ENCODE data around the gene PHF12.

PHF12 gene

GRCh38 chr17:28888832-28889231 lies 62.5 kb downstream of the PHF12 start:
- Histone ChIP-seq H3K4me3 (ENCODE audit: low read length) (no peak overlapping the region), H3K27ac (ENCODE audit: low read depth, low read length) (no peak overlapping the region), H3K27me3 (ENCODE audit: control insufficient read depth, insufficient read depth, low read length) (no peaks in the 10 kb centered on the region), H3K9ac (ENCODE audit: low read length) (no peak overlapping the region), H3K36me3 (ENCODE audit: control insufficient read depth, insufficient read depth, low read length) (peaks cover 17% of the 10 kb centered on the region), H3K4me1 (ENCODE audit: control insufficient read depth, insufficient read depth, low read length) (no peaks in the 10 kb centered on the region)

GRCh38 chr17:28887871-28888471 lies 63.3 kb downstream of the PHF12 start:
- H3K36me3 ChIP-seq (ENCODE audit: control insufficient read depth, insufficient read depth, low read length) = peaks cover 18% of the 10 kb centered on the region
- no peak overlapping the region for H3K27ac ChIP-seq (ENCODE audit: low read depth, low read length)
- no peaks in the 10 kb centered on the region for H3K4me1 ChIP-seq (ENCODE audit: control insufficient read depth, insufficient read depth, low read length)
- H3K9ac ChIP-seq (ENCODE audit: low read length) = no peak overlapping the region
- H3K27me3 ChIP-seq (ENCODE audit: control insufficient read depth, insufficient read depth, low read length) = no peaks in the 10 kb centered on the region
- no peak overlapping the region for H3K4me3 ChIP-seq (ENCODE audit: low read length)

- H3K4me3 ChIP-seq (ENCODE audit: low read length) = no peak overlapping the region
- H3K27me3 ChIP-seq (ENCODE audit: control insufficient read depth, insufficient read depth, low read length) = no peaks in the 10 kb centered on the region
- H3K36me3 ChIP-seq (ENCODE audit: control insufficient read depth, insufficient read depth, low read length) = peaks cover 33% of the 10 kb centered on the region
- H3K9ac ChIP-seq (ENCODE audit: low read length) = no peak overlapping the region
- H3K27ac ChIP-seq (ENCODE audit: low read depth, low read length) = no peak overlapping the region
- H3K4me1 ChIP-seq (ENCODE audit: control insufficient read depth, insufficient read depth, low read length) = no peaks in the 10 kb centered on the region
Observed at GRCh38 chr17:28885951-28886350, 65.4 kb downstream of the PHF12 start.

GRCh38 chr17:28885363-28885762 lies 66.0 kb downstream of the PHF12 start:
- H3K27ac ChIP-seq (ENCODE audit: low read depth, low read length) = no peak overlapping the region
- H3K4me3 ChIP-seq (ENCODE audit: low read length) = no peak overlapping the region
- peaks cover 39% of the 10 kb centered on the region for H3K36me3 ChIP-seq (ENCODE audit: control insufficient read depth, insufficient read depth, low read length)
- H3K27me3 ChIP-seq (ENCODE audit: control insufficient read depth, insufficient read depth, low read length) = no peaks in the 10 kb centered on the region
- no peaks in the 10 kb centered on the region for H3K4me1 ChIP-seq (ENCODE audit: control insufficient read depth, insufficient read depth, low read length)
- no peak overlapping the region for H3K9ac ChIP-seq (ENCODE audit: low read length)

- Histone ChIP-seq H3K36me3 (ENCODE audit: control insufficient read depth, insufficient read depth, low read length) (peaks cover 50% of the 10 kb centered on the region), H3K4me3 (ENCODE audit: low read length) (no peak overlapping the region), H3K27ac (ENCODE audit: low read depth, low read length) (no peak overlapping the region), H3K27me3 (ENCODE audit: control insufficient read depth, insufficient read depth, low read length) (no peaks in the 10 kb centered on the region), H3K9ac (ENCODE audit: low read length) (no peak overlapping the region), H3K4me1 (ENCODE audit: control insufficient read depth, insufficient read depth, low read length) (no peaks in the 10 kb centered on the region)
Observed at GRCh38 chr17:28883967-28884702, 67.2 kb downstream of the PHF12 start.

- H3K27me3 ChIP-seq (ENCODE audit: control insufficient read depth, insufficient read depth, low read length) = no peaks in the 10 kb centered on the region
- H3K4me1 ChIP-seq (ENCODE audit: control insufficient read depth, insufficient read depth, low read length) = no peaks in the 10 kb centered on the region
- no peak overlapping the region for H3K9ac ChIP-seq (ENCODE audit: low read length)
- no peak overlapping the region for H3K4me3 ChIP-seq (ENCODE audit: low read length)
- H3K36me3 ChIP-seq (ENCODE audit: control insufficient read depth, insufficient read depth, low read length) = peaks cover 48% of the 10 kb centered on the region
- H3K27ac ChIP-seq (ENCODE audit: low read depth, low read length) = no peak overlapping the region
Observed at GRCh38 chr17:28882154-28882895, 69.0 kb downstream of the PHF12 start.

GRCh38 chr17:28881533-28882056 lies 69.7 kb downstream of the PHF12 start:
- Histone ChIP-seq H3K4me1 (ENCODE audit: control insufficient read depth, insufficient read depth, low read length) (no peaks in the 10 kb centered on the region), H3K9ac (ENCODE audit: low read length) (no peak overlapping the region), H3K27me3 (ENCODE audit: control insufficient read depth, insufficient read depth, low read length) (no peaks in the 10 kb centered on the region), H3K27ac (ENCODE audit: low read depth, low read length) (no peak overlapping the region), H3K4me3 (ENCODE audit: low read length) (no peak overlapping the region), H3K36me3 (ENCODE audit: control insufficient read depth, insufficient read depth, low read length) (peaks cover 48% of the 10 kb centered on the region)

- no peak overlapping the region for H3K27ac ChIP-seq (ENCODE audit: low read depth, low read length)
- H3K36me3 ChIP-seq (ENCODE audit: control insufficient read depth, insufficient read depth, low read length) = peaks cover 48% of the 10 kb centered on the region
- H3K27me3 ChIP-seq (ENCODE audit: control insufficient read depth, insufficient read depth, low read length) = no peaks in the 10 kb centered on the region
- H3K4me1 ChIP-seq (ENCODE audit: control insufficient read depth, insufficient read depth, low read length) = no peaks in the 10 kb centered on the region
- H3K4me3 ChIP-seq (ENCODE audit: low read length) = no peak overlapping the region
- no peak overlapping the region for H3K9ac ChIP-seq (ENCODE audit: low read length)
Observed at GRCh38 chr17:28880572-28880945, 70.8 kb downstream of the PHF12 start.

GRCh38 chr17:28879886-28880571 lies 71.3 kb downstream of the PHF12 start:
- H3K9ac ChIP-seq (ENCODE audit: low read length) = no peak overlapping the region
- H3K4me1 ChIP-seq (ENCODE audit: control insufficient read depth, insufficient read depth, low read length) = no peaks in the 10 kb centered on the region
- H3K27ac ChIP-seq (ENCODE audit: low read depth, low read length) = no peak overlapping the region
- no peak overlapping the region for H3K4me3 ChIP-seq (ENCODE audit: low read length)
- peaks cover 46% of the 10 kb centered on the region for H3K36me3 ChIP-seq (ENCODE audit: control insufficient read depth, insufficient read depth, low read length)
- H3K27me3 ChIP-seq (ENCODE audit: control insufficient read depth, insufficient read depth, low read length) = no peaks in the 10 kb centered on the region

GRCh38 chr17:28878981-28879380 lies 72.3 kb downstream of the PHF12 start:
- H3K4me3 ChIP-seq (ENCODE audit: low read length) = no peak overlapping the region
- no peaks in the 10 kb centered on the region for H3K27me3 ChIP-seq (ENCODE audit: control insufficient read depth, insufficient read depth, low read length)
- no peak overlapping the region for H3K9ac ChIP-seq (ENCODE audit: low read length)
- no peaks in the 10 kb centered on the region for H3K4me1 ChIP-seq (ENCODE audit: control insufficient read depth, insufficient read depth, low read length)
- H3K36me3 ChIP-seq (ENCODE audit: control insufficient read depth, insufficient read depth, low read length) = peaks cover 38% of the 10 kb centered on the region
- H3K27ac ChIP-seq (ENCODE audit: low read depth, low read length) = no peak overlapping the region

GRCh38 chr17:28878158-28878910 lies 73.0 kb downstream of the PHF12 start:
- Histone ChIP-seq H3K36me3 (ENCODE audit: control insufficient read depth, insufficient read depth, low read length) (peaks cover 35% of the 10 kb centered on the region), H3K27ac (ENCODE audit: low read depth, low read length) (no peak overlapping the region), H3K9ac (ENCODE audit: low read length) (no peak overlapping the region), H3K4me3 (ENCODE audit: low read length) (no peak overlapping the region), H3K4me1 (ENCODE audit: control insufficient read depth, insufficient read depth, low read length) (no peaks in the 10 kb centered on the region), H3K27me3 (ENCODE audit: control insufficient read depth, insufficient read depth, low read length) (no peaks in the 10 kb centered on the region)
